ENCODE results near the gene SLC6A12.

The SLC6A12 gene

GRCh38 chr12:212715-213526 is 1.0 kb downstream of the SLC6A12 start:
- no peak for DNase-seq

- DNase-seq = no peak
These were observed 1.6 kb downstream of the SLC6A12 start for GRCh38 chr12:212415-212714.

DNA sequence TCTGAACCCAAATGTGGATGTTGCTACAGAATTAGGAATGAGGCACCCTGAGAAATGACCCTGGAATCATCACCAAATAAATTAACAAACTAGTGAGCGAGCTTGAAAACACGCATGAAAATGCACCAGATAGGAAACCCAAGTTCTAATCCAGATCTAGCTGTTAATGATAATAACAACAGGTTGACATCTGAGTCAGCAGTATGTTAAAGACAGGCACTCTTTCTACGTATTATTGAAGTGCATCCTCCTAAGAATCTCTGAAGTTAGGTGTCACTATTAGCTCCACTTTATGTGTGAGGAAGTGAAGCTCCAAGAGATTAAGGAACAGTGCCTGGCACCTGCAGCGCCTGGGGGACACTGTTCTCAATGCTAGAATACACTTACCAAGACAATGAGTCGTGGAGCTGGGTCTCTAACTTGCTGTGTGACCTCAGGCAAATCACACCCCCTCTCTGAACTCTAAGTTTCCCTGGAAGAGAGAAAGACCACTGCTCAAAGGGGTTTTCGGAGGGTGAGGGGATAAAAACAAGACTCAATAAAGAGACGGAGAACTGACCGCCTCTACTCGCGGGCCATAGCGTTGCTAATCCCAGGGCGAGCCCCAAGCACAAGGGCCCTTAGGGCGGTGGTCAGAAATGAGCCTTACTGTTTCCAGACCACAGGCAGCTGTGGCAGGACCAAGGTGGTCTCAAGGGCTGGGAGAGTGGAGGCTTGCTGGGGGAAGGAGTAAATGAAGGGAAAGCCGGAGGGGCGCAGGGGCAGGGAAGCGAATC is 2.1 kb downstream of the SLC6A12 start:
- no peak for DNase-seq

- no peak for DNase-seq
These were observed 2.9 kb downstream of the SLC6A12 start for GRCh38 chr12:211142-211465.

- DNase-seq = no peak
These were observed 3.4 kb downstream of the SLC6A12 start for GRCh38 chr12:210277-211141.

- DNase-seq = no peak
These were observed 4.1 kb downstream of the SLC6A12 start for GRCh38 chr12:209851-210250.

- DNase-seq = no peak
These were observed 4.7 kb downstream of the SLC6A12 start for GRCh38 chr12:209246-209645.

DNA sequence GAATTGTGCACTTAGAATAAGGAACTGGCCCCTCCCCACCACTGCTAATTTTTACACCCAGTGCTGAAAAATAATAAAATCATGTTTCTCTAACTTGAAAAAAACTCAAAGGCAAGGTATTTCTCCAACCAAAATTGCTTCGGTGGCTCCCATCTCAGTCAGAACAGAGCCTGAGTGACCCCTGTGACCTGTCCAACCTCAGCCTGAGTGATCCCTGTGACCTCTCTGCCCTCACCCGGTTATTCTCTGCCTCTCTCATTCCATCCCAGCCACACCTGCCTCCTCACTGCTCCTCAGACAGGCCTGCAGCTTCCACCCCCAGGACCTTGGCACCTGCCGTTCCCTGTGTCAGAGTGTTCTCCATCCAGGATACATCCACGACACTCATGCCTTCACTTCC is 5.1 kb downstream of the SLC6A12 start:
- DNase-seq = no peak

DNA sequence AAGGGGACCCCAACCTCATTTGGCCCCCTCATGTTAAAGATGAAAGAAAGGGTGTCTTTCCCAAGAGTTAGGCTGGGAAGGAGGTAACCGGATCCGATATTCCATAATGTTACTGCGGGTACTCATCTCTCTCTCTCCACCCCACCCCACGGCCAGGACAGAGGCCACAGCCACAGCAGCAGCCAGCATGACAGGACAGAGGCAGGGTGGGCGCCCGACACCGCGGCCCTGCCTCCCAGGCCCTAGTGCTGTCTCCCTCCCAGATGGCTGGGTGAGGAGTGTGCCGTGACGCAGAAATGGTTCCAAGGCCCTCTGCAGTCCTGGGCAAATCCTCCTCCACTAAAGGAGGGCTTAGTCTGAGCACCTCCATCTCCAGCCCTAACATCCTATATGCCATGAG is 6.2 kb downstream of the SLC6A12 start:
- DNase-seq = no peak

GRCh38 chr12:206746-207440 is 7.1 kb downstream of the SLC6A12 start:
- no peak for DNase-seq

GRCh38 chr12:205026-205425 is 8.9 kb downstream of the SLC6A12 start:
- no peak for DNase-seq

- no peak for DNase-seq
These were observed 9.7 kb downstream of the SLC6A12 start for GRCh38 chr12:204261-204678.

DNA sequence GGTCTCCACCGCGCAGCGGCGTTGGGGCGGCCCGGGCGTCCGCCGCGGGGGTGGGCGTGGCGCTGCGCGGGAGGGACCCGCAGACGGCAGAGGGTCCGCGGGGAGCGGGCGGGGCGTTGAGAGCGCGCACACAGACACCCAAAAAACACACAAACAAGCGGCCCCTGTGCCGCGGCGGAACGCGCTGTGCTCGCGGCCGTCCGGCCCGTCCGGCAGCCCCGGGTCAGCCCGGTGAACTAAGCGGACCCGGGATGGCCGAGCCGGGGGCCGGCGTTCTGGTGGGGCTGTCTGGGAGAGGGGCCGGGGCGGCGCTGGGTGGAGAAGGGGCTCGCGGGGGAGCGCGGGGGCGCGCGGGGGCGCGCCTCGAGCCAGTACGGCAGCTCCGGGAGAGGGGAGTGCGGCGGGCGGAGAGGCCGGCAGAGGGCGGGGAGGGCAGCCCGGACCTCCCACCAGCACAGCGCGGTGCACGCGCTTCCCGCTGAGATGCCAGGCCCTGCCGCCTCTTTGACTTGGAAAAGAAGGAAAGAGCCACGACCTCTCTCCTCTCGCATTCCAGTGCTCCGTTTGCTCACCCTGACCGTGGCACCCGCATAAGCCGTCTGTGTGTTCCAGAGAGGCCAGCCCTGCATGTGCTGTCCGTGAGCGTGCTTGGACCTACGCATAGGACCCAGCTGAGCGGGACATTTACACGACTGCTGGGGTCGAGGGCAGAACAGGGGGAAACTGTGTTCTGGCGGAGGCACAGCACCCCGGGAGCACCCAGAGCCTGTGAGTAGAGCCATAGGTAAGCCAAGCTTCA is 10.3 kb downstream of the SLC6A12 start:
- no peak for DNase-seq

- no peak for DNase-seq
These were observed 10.9 kb downstream of the SLC6A12 start for GRCh38 chr12:203074-203461.

GRCh38 chr12:202081-202731 is 11.8 kb downstream of the SLC6A12 start:
- DNase-seq = no peak

DNA sequence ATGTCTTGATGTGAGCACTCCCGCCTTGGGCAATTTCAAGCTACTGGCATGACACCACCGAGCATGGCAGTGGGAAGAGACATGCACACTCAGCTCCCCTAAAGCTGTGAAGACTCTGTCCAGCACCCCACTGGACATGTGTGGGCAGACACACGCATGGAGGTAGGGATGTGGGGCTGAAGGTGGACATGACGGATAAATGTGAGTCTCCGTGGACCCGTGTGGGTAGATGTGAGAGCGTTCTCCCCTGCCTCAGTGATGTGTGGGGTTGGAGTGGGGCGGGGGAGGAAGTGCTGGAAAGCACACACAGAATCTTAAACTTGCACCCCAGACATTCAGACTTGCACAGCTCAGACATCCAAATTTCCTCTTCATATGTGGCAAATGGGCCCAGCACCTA is 12.6 kb downstream of the SLC6A12 start:
- DNase-seq = no peak

- no peak for DNase-seq
These were observed 15.3 kb downstream of the SLC6A12 start for GRCh38 chr12:198705-199104.

GRCh38 chr12:197911-198695 is 15.9 kb downstream of the SLC6A12 start:
- no peak for DNase-seq

GRCh38 chr12:197347-197746 is 16.6 kb downstream of the SLC6A12 start:
- DNase-seq = no peak

GRCh38 chr12:196436-196835 is 17.5 kb downstream of the SLC6A12 start:
- no peak for DNase-seq

GRCh38 chr12:195951-196350 is 18.0 kb downstream of the SLC6A12 start:
- DNase-seq = no peak
